OCI-LY7 (cell line): ENCODE results near the gene CCDC74B.
"Not testable (repeated sequence)": the region's sequence is repeated elsewhere in the genome, so short reads cannot be mapped to it uniquely, and the experiment has no call there.

ENCODE experiments used
- CTCF ChIP-seq: fragments of 200-600 bp; sonication (generic); conservative IDR thresholded peaks from 2 replicates; pipeline ENCODE4 v1.5.1; 2014; ENCODE audit warnings: mild to moderate bottlenecking, antibody characterized with exemption, low read length, moderate library complexity, mixed read lengths
- EZH2phosphoT487 ChIP-seq: fragments of 200-600 bp; sonication (generic); IDR thresholded peaks from 2 replicates; pipeline ENCODE4 v1.6.1; 2018; ENCODE audit warnings: low read depth, borderline replicate concordance, mild to moderate bottlenecking, mixed run types, antibody characterized with exemption, low read length, moderate library complexity, mixed read lengths

GRCh38 chr2:130162486-130162885, 17.6 kb upstream of the CCDC74B start:
- TF ChIP-seq CTCF, EZH2phosphoT487: not testable (repeated sequence)
